ENCODE measurements around the gene CCDC200. TPM values are rescaled to one million over a fixed set of nuclear protein-coding genes. Genes with fewer than 3 reads are reported as not detected.
A peak's percentile ranks its signal among the peaks of the same experiment; 100 is the strongest.
"Not testable (repeated sequence)": the region's sequence is repeated elsewhere in the genome, so short reads cannot be mapped to it uniquely, and the experiment has no call there.

Gene CCDC200
- total RNA-seq, 1 donor from 2014 or later, result not detected

DNA sequence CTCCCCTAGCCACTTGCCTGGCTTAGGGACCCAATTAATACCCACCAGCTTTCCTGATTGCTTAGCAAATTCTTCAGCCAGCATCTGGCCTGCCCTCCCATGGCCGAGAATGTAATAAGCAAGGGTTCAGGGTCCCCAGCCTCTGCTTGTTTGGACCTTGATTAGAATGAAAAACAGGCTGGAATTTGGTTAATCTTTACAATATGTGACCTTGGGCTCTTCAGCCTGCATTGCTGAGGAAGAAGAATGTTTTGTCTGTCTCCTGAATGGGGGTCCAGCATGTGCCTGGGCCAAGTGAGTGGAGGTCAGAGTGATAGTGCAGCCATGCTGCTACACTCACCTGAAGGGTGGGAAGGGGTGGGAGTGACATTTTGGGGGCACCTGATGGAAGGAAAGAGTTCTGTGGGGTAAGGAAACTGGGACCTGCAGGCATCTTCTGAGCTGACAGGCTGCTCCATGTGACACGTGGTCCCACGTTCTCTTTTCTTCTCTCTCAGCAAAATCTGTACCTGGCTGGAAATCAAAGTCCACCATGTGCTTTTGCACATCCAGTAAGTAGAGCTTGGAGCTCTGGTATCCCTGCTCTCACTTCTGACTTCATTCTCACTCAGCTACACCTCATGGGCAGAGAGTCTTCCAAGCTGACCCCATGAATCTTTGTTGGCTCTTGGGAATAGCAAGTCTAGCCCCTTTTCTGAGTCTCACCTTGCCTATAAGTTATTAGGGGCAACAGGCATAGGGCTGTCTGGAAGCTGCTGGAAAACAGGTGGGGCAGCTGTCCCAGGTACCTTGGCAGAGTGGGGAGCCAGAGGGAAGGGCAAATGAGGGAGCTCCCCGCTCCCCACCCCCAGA lies 11.4 kb downstream of the CCDC200 start:
- no peak for DNase-seq (ENCODE audit: low spot score)

DNA sequence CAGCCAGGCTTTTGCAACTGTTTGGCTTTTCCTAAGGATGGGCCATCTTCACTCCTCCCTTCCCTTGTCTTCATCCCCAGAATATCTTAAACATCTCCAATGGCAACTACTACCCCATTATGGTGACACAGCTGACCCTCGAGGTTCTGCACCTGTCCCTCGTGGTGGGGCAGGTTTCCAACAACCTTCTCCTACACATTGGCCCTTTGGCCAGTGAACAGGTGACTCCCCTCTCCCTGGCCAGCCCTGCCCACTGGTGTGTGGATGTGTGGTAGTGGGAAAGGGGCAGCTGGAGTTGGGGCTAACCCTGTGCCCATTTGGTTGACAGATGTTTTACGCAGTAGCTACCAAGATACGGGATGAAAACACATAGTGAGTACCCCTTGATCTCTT lies 12.1 kb downstream of the CCDC200 start:
- DNase-seq (ENCODE audit: low spot score), result no peak

DNA sequence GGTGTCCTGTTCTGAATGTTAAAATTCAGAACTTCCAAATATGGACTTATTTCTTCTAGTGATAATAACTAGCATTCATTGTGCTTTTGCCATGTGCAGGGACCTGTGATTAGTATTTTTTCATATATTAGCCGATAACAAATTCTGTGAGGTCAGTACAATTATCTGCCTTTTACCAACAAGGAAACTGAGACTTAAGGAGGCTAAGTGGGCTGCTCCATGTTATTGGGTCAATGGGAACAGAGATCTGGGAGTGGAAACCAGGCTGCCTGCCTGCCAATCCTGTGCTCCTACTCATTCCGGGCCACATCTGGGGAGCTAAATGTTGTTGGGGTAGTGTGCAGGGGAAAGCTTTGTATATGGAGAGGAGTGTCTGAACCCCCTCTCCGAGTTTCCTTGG lies 13.1 kb downstream of the CCDC200 start:
- no peak for DNase-seq (ENCODE audit: low spot score)

DNA sequence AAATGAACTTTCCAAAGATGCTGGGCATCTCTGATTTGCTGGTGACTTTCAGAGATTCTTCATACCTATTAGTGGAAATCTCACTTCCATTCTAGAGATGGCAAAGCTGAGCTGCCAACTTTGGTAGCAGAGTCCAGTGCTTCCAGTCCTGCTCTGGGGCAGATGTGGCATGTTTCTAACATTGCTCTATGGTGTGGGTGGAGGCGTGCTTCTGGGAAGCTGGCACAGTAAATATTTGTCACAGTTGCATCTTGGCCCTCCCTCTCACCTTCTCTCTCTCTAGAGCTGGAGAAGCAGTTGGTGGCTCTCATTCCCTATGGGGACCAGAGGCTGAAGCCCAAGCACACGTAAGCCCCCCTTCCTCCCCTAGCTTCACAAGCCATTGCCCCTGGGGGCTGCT lies 14.9 kb downstream of the CCDC200 start:
- DNase-seq (ENCODE audit: low spot score), result no peak

DNA sequence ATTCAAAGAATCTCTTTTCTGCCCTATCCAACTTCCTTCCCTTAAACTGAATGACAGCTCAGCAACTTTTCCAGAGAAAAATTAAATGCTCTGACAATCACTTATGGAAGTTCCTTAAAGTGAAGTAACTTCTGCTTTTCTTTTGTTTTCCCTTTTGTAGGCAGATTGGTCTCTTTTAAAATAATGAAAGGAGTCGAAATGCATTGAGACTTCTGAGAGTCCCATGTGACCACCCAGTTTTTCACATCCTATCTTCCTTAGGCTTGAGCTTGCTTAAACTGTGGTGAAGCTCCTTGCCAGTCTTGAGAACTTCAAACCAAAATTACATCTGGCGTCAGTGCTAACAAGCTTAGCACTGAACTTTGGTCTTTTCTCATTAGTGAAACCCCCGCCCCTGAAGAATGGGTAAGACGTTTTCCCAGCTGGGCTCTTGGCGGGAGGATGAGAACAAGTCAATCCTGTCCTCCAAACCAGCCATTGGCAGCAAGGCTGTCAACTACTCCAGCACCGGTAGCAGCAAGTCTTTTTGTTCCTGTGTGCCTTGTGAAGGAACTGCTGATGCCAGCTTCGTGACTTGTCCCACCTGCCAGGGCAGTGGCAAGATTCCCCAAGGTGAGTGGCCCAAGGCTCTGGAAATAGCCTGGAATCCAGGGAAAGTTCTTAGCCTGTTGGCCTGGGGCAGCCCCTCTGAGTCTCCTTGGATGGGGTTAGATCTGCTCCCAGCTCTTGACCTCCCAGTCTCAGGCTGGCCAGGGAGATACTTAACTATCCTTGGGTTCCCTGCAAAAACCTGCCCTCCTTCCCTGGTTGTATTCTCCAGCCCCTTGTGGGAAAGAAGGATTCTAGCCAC lies 15.6 kb downstream of the CCDC200 start:
- DNase-seq (ENCODE audit: low spot score), result peak; percentile 37

DNA sequence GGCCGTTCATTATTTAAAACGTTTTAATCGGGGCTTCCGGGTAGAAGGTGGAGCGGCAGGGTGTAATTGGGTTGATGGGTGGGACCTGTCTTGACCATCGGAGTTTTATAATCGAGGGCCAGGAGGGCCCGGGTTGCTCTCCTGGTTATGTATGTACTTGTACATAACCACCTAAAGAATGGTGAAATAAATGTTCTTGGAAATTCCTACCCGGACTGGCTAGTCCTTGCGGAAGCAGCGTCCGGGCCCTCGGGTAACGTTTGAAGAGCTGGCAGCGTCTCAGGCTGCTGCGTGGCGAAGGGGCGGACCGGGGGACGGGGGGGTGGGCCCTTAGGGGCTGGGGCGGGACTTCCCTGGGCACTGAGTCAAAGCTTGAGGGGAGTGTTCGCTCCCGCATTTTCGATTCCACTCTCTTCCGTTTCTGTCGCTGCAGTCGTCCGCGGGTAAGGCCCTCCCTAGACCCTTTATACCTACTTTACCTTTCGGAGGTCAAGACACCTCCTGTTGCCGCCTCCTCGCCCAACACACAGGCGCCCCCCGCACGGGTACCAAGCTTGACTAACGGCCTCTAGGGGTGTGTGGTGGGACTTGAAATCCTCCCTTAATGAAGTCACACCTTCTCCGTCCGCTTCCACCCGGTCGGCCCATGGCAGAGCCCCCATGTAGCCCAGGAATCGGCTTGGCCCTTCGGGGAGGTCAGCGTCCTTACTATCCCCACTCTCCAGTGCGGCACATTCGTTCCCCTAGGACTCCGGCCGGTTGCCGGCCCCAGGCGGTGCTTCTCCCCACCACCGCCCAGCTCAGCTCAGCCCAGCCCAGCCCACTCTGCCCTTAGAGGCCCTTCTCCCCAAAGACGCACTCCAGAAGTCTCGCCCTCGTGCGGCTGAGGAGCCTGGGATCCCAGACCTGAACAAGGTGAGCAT lies 16.7 kb downstream of the CCDC200 start, which contains the start of gene TMEM106A:
TSS of gene TMEM106A (plus strand) at position 396 of the 923 bp plus-strand sequence. CDS start 1,167 bp downstream, outside the sequence.
- DNase-seq (ENCODE audit: low spot score), result peak; percentile 93

DNA sequence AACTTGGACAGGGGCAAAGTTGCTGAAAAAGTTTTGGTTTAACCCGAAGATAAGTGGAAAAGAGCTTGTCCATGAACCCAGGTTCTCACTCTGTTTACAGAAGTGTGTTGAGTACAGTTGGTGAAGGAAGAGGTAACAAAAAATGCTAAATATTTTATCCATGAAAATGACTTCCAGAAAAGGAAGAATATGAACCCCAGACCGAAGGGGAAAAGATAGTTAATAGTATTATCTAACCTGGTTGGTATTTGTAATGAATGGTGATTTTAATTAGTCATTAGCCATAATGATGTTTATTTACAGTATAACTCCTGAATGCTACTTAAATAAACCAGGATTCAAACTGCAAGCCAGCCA lies 17.3 kb downstream of the CCDC200 start:
- peak; percentile 20 for DNase-seq (ENCODE audit: low spot score)

DNA sequence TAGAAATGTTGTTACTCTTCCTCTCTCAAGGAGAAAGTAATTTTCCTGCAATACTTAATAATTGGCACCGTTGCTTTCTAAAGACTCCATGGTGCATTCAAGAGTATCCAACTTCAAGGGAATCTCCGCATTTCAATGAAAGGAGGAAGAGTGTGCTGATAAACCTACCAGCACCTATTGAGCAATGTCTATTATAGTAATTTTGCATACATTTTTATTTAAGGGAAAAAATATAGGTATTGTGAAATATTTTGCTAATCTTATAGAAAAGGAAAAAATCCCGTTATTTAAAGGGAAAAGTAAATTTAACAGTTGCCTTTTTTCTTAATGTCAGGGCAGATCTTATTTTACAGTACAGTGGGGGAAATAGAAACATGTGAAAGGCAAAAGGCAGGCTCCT lies 17.8 kb downstream of the CCDC200 start:
- DNase-seq (ENCODE audit: low spot score), result no peak

DNA sequence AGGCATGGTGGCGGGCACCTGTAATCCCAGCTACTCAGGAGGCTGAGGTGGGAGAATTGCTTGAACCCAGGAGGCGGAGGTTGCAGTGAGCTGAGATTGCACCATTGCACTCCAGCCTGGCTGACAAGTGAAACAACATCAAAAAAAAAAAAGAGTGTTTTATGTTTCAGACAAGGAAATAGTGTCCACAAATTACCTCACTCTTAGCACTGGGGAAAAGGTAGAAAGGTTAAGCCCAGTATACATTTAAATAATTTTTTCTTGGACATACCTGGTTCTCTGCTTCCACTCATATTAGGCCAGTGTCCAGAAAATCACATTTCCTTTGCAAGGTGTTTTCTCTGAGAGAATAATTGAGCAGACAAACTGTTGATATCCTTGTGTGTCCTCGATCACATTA lies 25.4 kb downstream of the CCDC200 start:
- DNase-seq (ENCODE audit: low spot score), result not testable (repeated sequence)

DNA sequence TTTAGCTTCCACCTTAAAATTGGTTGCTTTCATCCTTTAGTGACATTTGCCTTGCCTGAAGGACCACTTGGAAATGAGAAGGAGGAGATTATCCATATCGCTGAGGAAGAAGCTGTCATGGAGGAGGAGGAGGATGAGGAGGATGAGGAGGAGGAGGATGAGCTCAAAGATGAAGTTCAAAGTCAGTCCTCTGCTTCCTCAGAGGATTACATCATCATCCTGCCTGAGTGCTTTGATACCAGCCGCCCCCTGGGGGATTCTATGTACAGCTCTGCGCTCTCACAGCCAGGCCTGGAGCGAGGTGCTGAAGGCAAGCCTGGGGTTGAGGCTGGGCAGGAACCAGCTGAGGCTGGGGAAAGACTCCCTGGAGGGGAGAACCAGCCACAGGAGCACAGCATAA lies 28.3 kb downstream of the CCDC200 start:
- DNase-seq (ENCODE audit: low spot score), result no peak

DNA sequence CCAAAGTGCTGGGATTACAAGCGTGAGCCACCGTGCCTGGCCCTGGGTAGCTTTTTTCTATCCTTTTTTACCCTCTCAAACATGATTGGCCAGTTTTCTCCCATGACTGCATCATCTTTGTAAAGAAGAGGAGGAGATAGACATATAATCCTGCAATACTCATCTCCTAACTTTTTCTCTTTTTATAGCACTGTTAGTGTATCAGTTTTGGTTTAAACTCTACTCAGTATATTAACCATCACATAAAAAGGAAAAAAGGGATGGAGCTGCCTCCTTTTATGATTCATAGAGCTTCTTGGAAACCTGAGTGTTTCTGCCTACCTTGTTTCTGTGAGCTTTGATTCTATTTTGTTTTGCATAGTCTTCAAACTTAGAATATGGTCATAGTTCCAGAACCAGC lies 28.8 kb downstream of the CCDC200 start:
- no peak for DNase-seq (ENCODE audit: low spot score)

DNA sequence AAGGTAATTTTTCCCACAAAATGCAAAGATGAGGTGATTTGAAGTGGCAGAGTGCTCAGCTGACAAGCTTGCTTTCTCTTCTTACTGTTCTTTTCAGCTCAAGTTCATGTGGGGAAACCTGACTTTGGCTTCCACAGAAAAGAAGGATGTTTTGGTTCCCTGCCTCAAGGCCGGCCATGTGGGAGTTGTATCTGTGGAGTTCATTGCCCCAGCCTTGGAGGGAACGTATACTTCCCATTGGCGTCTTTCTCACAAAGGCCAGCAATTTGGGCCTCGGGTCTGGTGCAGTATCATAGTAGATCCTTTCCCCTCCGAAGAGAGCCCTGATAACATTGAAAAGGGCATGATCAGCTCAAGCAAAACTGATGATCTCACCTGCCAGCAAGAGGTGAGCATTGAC lies 35.2 kb downstream of the CCDC200 start:
- DNase-seq (ENCODE audit: low spot score), result no peak

DNA sequence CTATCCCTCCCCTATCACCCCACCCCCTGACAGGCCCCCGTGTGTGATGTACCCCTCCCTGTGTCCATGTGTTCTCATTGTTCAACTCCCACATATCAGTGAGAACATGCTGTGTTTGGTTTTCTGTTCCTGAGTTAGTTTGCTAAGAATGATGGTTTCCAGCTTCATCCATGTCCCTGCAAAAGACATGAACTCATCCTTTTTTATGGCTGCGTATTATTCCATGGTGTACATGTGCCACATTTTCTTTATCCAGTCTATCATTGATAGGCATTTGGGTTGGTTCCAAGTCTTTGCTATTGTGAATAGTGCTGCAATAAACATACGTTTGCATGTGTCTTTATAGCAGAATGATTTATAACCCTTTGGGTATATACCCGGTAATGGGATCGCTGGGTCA lies 41.8 kb downstream of the CCDC200 start:
- DNase-seq (ENCODE audit: low spot score), result not testable (repeated sequence)

DNA sequence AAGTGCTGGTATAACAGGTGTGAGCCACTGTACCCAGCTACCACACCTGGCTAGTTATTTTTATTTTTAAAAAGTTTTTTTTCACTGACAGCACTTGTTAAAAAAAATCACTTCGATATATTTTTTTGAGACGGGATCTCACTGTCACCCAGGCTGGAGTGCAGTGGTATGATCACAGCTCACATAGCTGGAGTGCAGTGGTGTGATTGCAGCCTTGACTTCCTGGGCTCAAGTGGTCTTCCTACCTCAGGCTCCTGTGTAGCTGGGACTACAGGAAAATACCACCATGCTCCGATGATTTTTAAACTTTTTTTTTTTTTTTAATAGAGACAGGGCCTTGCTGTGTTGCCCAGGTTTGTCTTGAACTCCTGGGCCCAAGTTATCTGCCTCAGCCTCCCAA lies 44.5 kb downstream of the CCDC200 start:
- DNase-seq (ENCODE audit: low spot score), result no peak

DNA sequence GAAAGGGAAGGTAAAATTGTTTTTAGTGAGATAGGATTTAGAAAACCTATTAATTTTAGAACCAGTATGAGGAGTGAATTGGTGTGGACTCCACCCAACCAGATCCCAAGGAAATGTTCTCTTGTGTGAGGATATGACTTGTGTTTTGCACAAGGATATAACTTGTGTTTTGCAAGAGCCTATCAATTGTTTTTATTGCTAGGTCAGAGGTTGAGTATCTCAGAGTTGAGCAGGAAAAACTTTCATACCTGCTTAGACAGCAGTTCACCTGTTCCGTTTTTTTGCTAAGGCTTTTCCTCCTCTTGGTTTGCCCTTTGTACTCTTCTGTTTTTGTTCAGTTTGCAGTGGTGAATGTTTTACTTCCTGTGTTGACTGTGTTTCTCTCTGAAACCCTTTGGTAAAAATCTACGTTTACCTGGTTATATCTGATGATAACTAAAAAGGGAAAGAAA lies 52.3 kb downstream of the CCDC200 start:
- no peak for DNase-seq (ENCODE audit: low spot score)

DNA sequence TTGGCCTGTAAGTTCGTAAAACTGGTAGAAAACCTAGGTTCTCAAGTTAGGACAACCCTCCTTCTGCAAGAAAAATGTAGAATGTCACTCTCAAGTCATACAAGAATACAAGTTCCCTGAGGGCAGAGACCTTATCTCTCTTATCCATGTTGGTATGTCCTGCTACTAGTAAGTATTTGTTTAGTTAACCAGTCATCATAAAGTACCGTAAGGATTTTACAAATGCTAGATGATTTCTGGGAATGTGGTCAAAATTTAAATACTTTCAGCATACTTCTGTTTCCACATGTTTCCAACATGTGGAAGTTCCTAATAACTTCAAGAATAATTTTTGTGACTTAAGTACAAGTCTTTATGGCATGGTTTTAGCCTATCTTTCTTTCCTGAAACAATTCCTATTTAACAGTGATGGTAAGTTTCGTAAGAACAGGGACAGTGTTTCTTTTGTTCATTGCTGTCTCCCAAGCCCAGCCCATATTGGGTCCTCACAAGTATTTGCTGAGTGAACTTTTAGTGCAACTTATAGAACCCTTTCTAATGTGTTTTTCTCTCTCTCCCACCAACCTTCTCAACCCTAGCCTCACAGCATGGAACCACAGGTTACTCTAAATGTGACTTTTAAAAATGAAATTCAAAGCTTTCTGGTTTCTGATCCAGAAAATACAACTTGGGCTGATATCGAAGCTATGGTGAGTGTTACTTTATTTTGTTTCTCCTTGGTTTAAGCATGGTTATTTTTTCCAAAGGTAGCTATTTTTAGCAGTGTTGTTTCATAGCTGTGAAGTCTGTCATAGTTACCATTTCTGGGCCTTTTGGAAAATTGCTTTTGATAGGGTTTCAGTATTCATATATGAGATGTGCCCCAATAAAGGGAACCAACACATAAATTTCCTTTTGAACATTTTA lies 53.0 kb downstream of the CCDC200 start:
- no peak for DNase-seq (ENCODE audit: low spot score)

DNA sequence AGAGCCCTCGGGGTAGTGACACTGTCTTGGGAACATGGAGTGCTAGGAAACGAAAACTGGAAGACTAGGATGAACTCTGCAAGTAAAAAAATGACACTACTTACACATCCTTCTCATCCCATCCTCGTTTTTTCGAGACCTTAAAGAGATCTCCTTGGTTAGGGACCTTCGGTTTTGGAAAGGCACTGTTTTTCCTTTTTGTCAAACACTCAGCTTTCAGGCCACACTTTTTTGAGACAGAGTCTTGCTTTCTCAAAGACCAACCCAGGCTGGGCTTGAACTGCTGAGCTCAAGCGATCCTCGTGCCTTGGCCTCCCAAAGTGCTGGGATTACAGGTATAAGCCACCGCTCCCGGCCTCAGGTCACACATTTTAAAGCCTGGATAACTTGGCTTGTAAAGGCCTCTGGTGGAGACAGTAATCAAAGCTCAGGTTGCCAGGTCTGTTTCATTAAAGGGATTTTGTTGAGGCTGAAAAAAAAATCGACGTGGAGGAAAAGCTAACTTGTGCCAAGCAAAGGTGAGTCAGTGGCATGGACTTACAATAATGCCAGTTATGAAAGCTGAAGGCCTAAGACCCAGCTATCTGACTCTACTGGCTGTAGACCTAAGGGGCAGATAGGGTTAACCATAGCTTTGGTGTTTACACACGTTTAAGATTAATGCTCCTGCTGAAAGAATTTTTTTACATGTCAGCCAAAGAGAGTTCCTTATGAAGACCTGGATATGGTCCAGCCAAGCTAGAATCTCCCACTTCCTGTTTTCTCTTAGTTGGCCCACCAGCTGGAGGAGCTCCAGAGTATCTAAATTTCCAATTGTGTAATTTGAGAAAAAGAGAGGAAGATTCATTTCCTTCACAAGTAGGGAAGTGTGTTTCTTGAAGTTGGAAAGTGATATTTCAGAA lies 56.6 kb downstream of the CCDC200 start:
- peak; percentile 85 for DNase-seq (ENCODE audit: low spot score)
